Testis (tissue), 3 donors: Measurements from ENCODE around the gene TENM4. TPM values are rescaled to one million over a fixed set of nuclear protein-coding genes. Genes with fewer than 3 reads are reported as not detected.

Experiments
- DNase-seq: peaks from one replicate; pipeline ENCODE4 v3.0.0-alpha.2; 2019
- H3K27ac ChIP-seq, 2 donors: fragments of 200-600 bp; sonication (generic); one replicate each; pipeline ENCODE4 v1.5.1; 2019
- H3K27me3 ChIP-seq: fragments of 200-600 bp; sonication (generic); one replicate; pipeline ENCODE4 v1.5.1; 2019
- H3K36me3 ChIP-seq: fragments of 200-600 bp; sonication (generic); one replicate; pipeline ENCODE4 v1.5.1; 2017; ENCODE audit warnings: low read depth; ENCODE audit errors: missing control alignments
- H3K4me1 ChIP-seq: fragments of 200-600 bp; sonication (generic); one replicate; pipeline ENCODE4 v1.5.1; 2019
- H3K4me3 ChIP-seq, 2 donors: fragments of 200-600 bp; sonication (generic); one replicate each; pipeline ENCODE4 v1.5.1; 2017 to 2019
- H3K9me3 ChIP-seq: fragments of 200-600 bp; sonication (generic); one replicate; pipeline ENCODE4 v1.5.1; 2017
- CTCF ChIP-seq, 3 experiments: fragments of 450-650 bp in 2 of 3; fragments of 200-600 bp in 1 of 3; sonication (generic) in 1 of 3; IDR thresholded peaks; one replicate each; pipeline ENCODE4 v1.5.1; 2016 to 2019; ENCODE audit warnings: antibody characterized with exemption in 3 of 3, mild to moderate bottlenecking in 2 of 3, moderate library complexity in 1 of 3
- POLR2A ChIP-seq: fragments of 450-650 bp; IDR thresholded peaks from one replicate; pipeline ENCODE4 v1.6.1; 2017; ENCODE audit warnings: antibody characterized with exemption, mild to moderate bottlenecking, moderate library complexity
- WGBS, 2 donors: methylation state at CpG; one replicate each; pipeline ENCODE4 v1.1.5; 2018; 5-methylcytosine and 5-hydroxymethylcytosine counted together
- intact Hi-C: fragments of 100-400 bp; cut with DNase I; formaldehyde crosslinking; loops from one replicate; pipeline ENCODE4 v1.15.1; 2023; ENCODE audit warnings: low total_unique reads
- polyA plus RNA-seq: library from polyadenylated mRNA; stranded (reverse); fragments of 350-450 nt; fragmentation: Illumina TruSeq; extraction: RNeasy Lipid Tissue Mini Kit (QIAGEN cat#74804); gene quantifications from one replicate; pipeline ENCODE4 v1.2.3, GENCODE V29; 2014; ENCODE audit warnings: low read depth, low replicate concordance; ENCODE audit not compliant: insufficient read depth
- total RNA-seq, 2 donors: library from RNA; depleted of rRNA; stranded (reverse); fragments of >200 nt; gene quantifications; one replicate each; pipeline ENCODE4 v1.2.3, GENCODE V29; 2016

Gene TENM4
- total and polyA plus RNA-seq, 3 donors from 2014 or later = 10.6 to 17.9 (median 11.4) TPM

GRCh38 chr11:78800756-78801155 lies 640.1 kb downstream of the TENM4 start:
- intact Hi-C loops = no loop called here
- peak overlapping the region in 1 of 2 donors; percentile 14 for H3K27ac ChIP-seq
- H3K4me1 ChIP-seq = no peaks in the 10 kb centered on the region
- H3K36me3 ChIP-seq = no peaks in the 10 kb centered on the region
- WGBS, 2 donors = 85 to 98% methylated on average over 2 of the region's 2 CpGs
- no peak overlapping the region for H3K4me3 ChIP-seq
- no peaks in the 10 kb centered on the region for H3K27me3 ChIP-seq
- TF ChIP-seq POLR2A (no peak), CTCF (IDR thresholded peaks at IDR 0.05) (no peak)
- DNase-seq = no peak
- H3K9me3 ChIP-seq = no peaks in the 10 kb centered on the region

- 80 to 91% methylated on average over 4 of the region's 4 CpGs for WGBS, 2 donors
- no peak for DNase-seq
- H3K36me3 ChIP-seq = no peaks in the 10 kb centered on the region
- no peak overlapping the region for H3K27ac ChIP-seq
- no peaks in the 10 kb centered on the region for H3K4me1 ChIP-seq
- TF ChIP-seq POLR2A (no peak), CTCF (IDR thresholded peaks at IDR 0.05) (no peak)
- no peaks in the 10 kb centered on the region for H3K9me3 ChIP-seq
- H3K27me3 ChIP-seq = no peaks in the 10 kb centered on the region
- H3K4me3 ChIP-seq = no peak overlapping the region
- intact Hi-C loops = no loop called here
Measured at GRCh38 chr11:78800096-78800690, 640.6 kb downstream of the TENM4 start.

- TF ChIP-seq CTCF (IDR thresholded peaks at IDR 0.05) (peak; percentile 55 to 88 (median 74)), POLR2A (no peak)
- Histone ChIP-seq H3K4me1 (no peaks in the 10 kb centered on the region), H3K36me3 (no peaks in the 10 kb centered on the region), H3K27ac (no peak overlapping the region), H3K9me3 (no peaks in the 10 kb centered on the region), H3K27me3 (no peaks in the 10 kb centered on the region), H3K4me3 (no peak overlapping the region)
- DNase-seq = peak; percentile 76
- intact Hi-C loops = no loop called here
- WGBS, 2 donors = 58 to 62% methylated on average over 5 of the region's 5 CpGs
Measured at GRCh38 chr11:78798663-78799062, 642.2 kb downstream of the TENM4 start.

GRCh38 chr11:78797559-78797958 lies 643.3 kb downstream of the TENM4 start:
- WGBS, 2 donors = 95 to 98% methylated on average over 3 of the region's 3 CpGs
- H3K4me1 ChIP-seq = no peaks in the 10 kb centered on the region

More at GRCh38 chr11:78797559-78797958, 643.3 kb downstream of the TENM4 start:
- no peak for DNase-seq
- Histone ChIP-seq H3K27ac (no peak overlapping the region), H3K4me3 (no peak overlapping the region), H3K27me3 (no peaks in the 10 kb centered on the region), H3K9me3 (no peaks in the 10 kb centered on the region), H3K36me3 (no peaks in the 10 kb centered on the region)
- no peak for TF ChIP-seq POLR2A
- no peak for TF ChIP-seq CTCF (IDR thresholded peaks at IDR 0.05)
- intact Hi-C loops = no loop called here
